ENCODE data around the gene ACSS3.

Gene ACSS3

GRCh38 chr12:81231574-81232368 is 153.9 kb downstream of the ACSS3 start:
- DNase-seq = no peak

DNA sequence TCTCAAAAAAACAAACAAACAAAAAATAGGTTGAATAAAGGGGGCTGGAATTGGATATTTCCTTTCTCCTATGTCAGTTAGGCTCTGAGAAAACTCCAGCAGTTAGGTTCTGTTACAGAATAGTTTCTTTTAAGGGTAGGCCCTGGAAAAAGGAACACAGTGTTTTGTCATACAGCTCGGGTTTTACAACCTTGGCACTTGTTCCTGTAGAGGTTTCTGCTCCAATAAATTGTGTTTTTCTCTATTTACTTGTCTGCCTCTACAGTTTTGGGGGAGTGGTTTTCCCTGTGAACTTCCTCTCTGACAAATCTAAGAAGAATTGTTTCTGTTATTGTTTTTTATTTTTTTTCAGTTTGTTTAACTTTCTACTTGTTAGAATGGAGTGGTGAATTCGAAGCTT is 167.6 kb downstream of the ACSS3 start:
- no peak for DNase-seq

- no peak for DNase-seq
Observed at GRCh38 chr12:81245907-81246570, 168.2 kb downstream of the ACSS3 start.

GRCh38 chr12:81249976-81250375 is 172.1 kb downstream of the ACSS3 start:
- no peak for DNase-seq

DNA sequence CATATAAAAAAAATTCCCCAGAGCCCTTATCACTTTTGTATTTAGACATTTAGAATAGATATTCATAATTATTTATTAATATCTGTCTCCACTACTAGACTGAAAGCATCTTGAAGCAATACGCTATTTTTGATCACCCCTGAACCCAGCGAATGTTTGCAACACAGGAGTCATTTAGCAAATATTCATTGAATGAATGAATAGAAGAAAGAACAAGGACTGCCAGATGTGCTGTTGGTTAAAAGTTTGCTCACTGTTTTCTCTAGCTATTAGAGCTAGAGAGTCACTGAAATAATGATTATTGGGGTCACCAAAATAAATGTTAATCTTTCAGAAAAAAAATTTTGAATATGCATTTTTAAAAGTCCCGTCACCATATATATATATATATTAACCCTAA is 174.3 kb downstream of the ACSS3 start:
- DNase-seq = no peak

DNA sequence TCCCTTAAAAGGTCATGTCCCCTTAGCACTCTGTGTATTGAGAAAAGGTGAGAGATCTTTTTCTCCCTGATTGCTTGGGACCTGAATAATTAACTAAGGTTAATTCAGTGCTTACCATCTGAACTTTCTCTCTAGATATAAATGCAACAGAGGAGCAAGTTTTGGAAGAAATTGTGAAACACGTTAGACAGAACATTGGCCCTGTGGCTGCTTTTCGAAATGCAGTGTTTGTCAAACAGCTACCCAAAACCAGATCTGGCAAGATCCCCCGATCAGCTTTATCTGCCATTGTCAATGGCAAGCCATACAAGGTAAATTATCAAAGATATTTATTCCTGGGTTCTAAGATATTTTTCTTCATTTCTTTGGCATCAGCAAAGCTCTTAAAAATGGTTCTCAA is 175.5 kb downstream of the ACSS3 start:
- no peak for DNase-seq

DNA sequence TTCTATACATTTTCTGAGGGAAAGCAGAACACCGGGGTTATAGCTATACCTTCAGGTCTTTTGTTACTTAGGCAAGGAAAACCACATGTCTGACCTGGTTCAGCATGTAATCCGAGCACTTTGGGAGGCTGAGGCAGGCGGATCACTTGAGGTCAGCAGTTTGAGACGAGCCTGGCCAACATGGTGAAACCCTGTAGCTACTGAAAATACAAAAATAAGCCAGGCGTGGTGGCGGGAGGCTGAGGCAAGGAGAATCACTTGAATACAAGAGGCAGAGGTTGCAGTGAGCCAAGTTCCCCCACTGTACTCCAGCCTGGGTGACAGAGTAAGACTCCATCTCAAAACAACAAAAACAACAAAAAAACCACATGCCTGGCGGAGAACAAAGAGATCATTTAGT is 177.6 kb downstream of the ACSS3 start:
- no peak for DNase-seq

GRCh38 chr12:81255947-81256346 is 178.1 kb downstream of the ACSS3 start:
- no peak for DNase-seq

DNA sequence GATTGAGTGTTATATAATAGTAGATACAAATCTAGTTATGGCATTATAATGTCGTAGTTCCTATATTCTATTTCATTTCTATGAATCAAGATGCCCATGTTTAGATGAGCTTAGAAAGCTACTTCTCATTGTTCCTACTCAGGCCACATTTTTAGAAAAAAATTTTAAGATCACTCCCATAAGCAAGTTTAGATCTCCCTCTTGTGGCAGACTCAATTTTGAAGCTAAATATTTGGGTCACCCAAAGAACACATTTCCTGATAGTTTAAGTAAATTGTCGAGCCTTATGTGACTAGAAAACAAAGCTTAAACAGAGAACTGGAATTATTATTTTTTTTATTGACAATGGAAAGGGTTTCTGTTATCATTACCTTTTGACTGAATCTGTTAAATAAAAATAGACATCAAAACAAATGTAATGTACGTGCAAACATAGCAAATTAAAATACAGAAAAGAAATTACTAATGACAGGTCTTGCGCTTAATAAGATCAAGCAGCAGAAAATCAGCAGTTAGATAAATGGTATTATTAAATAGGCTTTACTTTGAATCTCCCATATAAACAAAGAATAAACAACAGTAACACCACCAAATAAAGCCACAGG is 180.2 kb downstream of the ACSS3 start:
- DNase-seq = no peak

DNA sequence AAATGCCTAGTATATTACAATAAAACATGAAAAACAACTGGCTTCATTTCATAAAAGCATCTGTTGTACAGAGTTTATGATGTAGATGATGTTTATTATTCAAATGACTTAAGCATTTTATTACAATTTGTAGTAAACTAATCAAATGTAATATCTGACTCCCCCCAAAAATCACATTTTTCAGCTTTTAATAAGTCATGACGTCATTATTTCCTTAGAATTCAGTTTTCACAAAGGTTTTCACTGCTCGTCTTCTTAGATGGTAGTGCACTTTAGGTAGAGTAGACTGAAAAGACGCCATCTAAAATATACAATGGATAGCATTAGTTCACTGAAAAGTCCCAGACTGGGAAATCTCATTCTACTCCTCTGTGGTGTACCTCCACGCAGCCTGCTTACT is 181.5 kb downstream of the ACSS3 start:
- no peak for DNase-seq

GRCh38 chr12:81261508-81262207 is 183.8 kb downstream of the ACSS3 start:
- DNase-seq = no peak

GRCh38 chr12:81263072-81263471 is 185.2 kb downstream of the ACSS3 start:
- DNase-seq = no peak

DNA sequence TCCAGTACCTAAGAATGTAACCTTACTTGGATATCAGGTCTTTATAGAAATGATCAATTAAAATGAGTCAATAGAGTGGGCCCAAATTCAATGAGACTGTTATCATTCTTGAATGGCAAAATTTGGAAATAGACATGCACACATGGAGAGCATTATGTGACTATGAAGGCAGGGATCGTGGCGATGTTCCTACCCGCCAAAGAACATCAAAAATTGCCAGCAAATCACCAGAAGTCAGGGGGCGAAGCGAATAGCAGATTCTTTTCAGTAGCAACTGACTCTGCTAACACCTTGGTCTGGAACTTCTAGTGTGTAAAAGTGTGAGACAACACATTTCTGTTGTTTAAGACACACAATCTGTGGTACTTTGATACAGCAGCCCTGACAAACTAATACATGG is 192.5 kb downstream of the ACSS3 start:
- no peak for DNase-seq

DNA sequence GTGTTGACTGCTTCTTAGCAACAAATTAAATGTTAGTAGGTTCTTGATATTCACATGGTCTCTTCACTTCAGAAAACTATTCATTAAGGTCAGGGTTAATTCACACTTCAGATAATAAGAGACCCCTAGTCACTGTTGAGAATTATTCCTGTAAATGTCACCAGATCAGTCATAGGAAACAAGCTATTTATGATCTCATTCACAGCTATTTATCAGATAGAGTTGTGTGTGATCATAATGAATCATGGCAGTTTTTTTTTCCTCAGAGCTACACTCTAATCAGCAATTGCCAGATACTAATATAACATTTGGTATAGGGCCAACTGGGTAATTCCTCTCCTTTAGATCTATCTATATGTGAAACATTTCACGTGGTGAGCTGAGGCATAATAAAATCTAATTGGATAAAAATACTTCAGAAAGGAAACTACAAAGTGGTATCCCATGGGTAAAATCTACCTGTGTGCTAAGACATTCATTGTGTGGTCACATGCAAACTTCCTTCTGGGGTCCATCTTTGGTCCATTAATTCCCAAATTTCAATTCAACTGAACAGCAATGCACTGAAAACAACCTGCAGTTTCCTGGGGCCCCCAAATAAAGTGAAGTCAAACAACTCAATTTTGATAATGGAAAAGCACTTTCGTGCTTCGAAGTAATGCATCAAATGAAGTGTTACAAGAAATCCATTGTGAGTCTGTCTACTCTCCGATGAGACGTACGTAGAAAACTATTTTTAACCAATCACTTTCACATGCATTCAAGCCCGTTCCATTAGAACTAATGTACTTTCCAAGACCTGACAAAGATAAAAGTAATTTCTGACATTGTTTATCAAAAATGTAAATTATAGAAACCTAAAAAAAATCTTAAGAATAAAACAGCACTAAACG is 197.0 kb downstream of the ACSS3 start:
- DNase-seq = no peak

- no peak for DNase-seq
Observed at GRCh38 chr12:81284137-81284536, 206.3 kb downstream of the ACSS3 start.

DNA sequence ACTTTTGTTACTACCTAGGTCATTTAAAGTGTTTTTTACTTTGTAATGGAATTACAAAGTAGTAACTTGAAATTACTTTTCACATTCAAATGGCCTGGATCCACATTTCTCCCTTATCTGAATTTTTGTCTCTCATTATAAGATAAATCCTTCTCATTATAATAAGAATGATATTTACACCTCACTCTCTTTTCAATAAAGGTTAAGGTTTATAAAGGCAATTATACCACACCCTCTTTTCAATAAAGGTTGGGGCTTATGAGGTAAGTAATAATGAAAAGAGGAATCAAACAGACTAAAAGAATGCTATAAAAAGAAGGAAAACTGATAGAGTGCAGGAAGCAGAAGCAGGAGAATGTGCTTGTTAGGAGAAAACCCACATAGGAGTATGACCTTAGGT is 210.8 kb downstream of the ACSS3 start:
- no peak for DNase-seq

GRCh38 chr12:81294325-81295190 is 216.7 kb downstream of the ACSS3 start:
- no peak for DNase-seq

- DNase-seq = no peak
Observed at GRCh38 chr12:81295251-81295650, 217.4 kb downstream of the ACSS3 start.

DNA sequence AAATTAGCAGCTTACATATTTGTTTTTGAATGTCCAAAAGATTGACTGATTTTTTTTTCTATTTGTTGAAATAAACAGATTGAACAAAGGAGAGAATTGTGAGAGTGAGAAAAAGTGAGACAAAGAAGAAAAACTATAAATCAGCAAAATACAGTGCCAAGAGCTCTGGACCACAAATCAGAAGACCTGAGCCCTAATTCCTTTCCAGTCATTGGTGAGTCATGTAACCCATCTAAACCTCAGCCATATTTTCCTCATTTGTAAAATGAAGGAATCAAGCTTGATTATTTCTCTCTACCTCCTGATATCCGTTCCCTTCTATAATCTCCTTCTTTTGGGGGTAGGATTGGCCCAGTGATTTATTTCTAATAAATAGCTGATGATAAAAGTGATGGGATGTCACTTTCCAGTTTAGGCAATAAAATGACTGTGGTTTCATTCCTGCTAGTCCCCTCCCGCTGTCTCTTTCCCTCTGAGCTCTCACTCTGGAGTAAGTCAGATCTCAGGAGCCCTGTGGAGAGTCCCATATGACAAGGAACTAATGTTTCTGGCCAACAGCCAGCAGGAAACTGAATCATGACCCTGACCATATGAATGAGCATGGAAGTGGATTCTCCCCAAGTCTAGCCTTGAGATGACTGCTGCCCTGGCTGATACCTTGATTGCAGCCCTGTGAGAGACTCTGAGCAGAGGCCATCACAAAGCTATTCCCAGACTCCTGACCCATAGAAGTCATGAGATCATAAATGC is 218.9 kb downstream of the ACSS3 start:
- no peak for DNase-seq

DNA sequence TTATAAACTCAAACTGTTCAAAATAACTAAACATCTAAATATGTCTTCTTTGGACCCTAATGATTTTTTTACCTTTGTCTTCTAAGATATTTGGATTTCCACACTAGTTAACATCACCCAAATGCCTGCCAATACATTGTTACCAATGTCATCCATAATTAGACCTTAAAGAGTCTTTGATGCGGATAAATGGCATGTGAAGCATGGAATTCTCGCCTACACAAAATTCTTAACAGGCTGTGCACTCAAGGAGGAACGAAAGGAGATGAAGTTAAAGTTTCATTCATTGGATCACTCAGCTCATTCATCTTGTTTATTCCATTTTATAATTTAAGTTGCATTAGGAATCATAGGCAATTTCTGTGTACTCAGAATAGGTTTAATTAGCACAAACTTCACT is 219.7 kb downstream of the ACSS3 start:
- no peak for DNase-seq

GRCh38 chr12:81300454-81300853 is 222.6 kb downstream of the ACSS3 start:
- DNase-seq = no peak
